Mesothelial cell of epicardium (in vitro differentiated cells): ENCODE data around the gene GALNT18. TPM values are rescaled to one million over a fixed set of nuclear protein-coding genes. Genes with fewer than 3 reads are reported as not detected.

Experiments used
- DNase-seq, 2 experiments: peaks; one replicate each; pipeline ENCODE4 v3.0.0; 2021; ENCODE audit warnings: low spot score in 2 of 2; ENCODE audit not compliant: unreplicated experiment in 2 of 2
- H3K27ac Mint-ChIP-seq: 2 replicates; pipeline ENCODE4 v1.8.0; 2021; ENCODE audit warnings: mixed read lengths
- H3K27me3 Mint-ChIP-seq: 2 replicates; pipeline ENCODE4 v1.8.0; 2021; ENCODE audit warnings: low read depth, mixed read lengths
- H3K36me3 Mint-ChIP-seq: 2 replicates; pipeline ENCODE4 v1.8.0; 2021; ENCODE audit warnings: mixed read lengths
- H3K4me1 Mint-ChIP-seq: 2 replicates; pipeline ENCODE4 v1.8.0; 2021; ENCODE audit warnings: mixed read lengths
- H3K4me3 Mint-ChIP-seq: 2 replicates; pipeline ENCODE4 v1.8.0; 2021; ENCODE audit warnings: mild to moderate bottlenecking, moderate library complexity, mixed read lengths
- H3K9me3 Mint-ChIP-seq: 2 replicates; pipeline ENCODE4 v1.8.0; 2021; ENCODE audit warnings: mixed read lengths
- total RNA-seq: library from RNA; stranded (reverse); gene quantifications from 3 replicates; pipeline ENCODE4 v1.2.1, GENCODE V29; 2021
- TF ChIP-seq, protein P1 (sequence below): fragments of 200-600 bp; sonication (generic); IDR thresholded peaks from one replicate; pipeline ENCODE4 v1.5.0; 2021; ENCODE audit warnings: antibody characterized with exemption; ENCODE audit not compliant: unreplicated experiment

Gene GALNT18
- total RNA-seq, 1 donor from 2014 or later: 4.2 TPM

- Mint-ChIP-seq H3K36me3 (no peaks in the 10 kb centered on the region), H3K4me3 (no peak overlapping the region), H3K9me3 (no peaks in the 10 kb centered on the region), H3K4me1 (peaks cover 46% of the 10 kb centered on the region), H3K27me3 (peaks cover 12% of the 10 kb centered on the region), H3K27ac (no peak overlapping the region)
- no peak for DNase-seq
- TF ChIP-seq, protein P1, sequence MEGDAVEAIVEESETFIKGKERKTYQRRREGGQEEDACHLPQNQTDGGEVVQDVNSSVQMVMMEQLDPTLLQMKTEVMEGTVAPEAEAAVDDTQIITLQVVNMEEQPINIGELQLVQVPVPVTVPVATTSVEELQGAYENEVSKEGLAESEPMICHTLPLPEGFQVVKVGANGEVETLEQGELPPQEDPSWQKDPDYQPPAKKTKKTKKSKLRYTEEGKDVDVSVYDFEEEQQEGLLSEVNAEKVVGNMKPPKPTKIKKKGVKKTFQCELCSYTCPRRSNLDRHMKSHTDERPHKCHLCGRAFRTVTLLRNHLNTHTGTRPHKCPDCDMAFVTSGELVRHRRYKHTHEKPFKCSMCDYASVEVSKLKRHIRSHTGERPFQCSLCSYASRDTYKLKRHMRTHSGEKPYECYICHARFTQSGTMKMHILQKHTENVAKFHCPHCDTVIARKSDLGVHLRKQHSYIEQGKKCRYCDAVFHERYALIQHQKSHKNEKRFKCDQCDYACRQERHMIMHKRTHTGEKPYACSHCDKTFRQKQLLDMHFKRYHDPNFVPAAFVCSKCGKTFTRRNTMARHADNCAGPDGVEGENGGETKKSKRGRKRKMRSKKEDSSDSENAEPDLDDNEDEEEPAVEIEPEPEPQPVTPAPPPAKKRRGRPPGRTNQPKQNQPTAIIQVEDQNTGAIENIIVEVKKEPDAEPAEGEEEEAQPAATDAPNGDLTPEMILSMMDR: no peak
Observed at GRCh38 chr11:11445441-11446185, 176.2 kb downstream of the GALNT18 start.

DNA sequence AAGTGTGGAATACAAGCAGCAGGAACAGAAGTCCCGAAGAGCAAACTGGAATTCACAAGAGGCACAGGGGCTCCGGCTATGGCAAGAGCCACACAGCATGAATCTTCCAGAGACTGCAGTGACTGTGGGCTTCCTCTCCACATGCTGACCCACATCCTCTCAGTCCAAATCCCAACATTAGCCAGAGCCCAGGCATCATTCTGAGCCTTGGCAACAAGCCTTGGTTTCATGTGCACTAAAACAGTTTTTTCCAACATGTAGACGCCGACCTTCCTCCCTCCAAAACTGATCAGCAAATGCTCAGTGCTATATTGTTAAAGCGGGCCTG lies 177.0 kb downstream of the GALNT18 start:
- Mint-ChIP-seq H3K27ac (peak overlapping the region; percentile 71), H3K4me1 (peaks cover 46% of the 10 kb centered on the region), H3K27me3 (peaks cover 15% of the 10 kb centered on the region), H3K36me3 (no peaks in the 10 kb centered on the region), H3K9me3 (no peaks in the 10 kb centered on the region), H3K4me3 (no peak overlapping the region)
- no peak for DNase-seq
- TF ChIP-seq, protein P1: no peak

DNA sequence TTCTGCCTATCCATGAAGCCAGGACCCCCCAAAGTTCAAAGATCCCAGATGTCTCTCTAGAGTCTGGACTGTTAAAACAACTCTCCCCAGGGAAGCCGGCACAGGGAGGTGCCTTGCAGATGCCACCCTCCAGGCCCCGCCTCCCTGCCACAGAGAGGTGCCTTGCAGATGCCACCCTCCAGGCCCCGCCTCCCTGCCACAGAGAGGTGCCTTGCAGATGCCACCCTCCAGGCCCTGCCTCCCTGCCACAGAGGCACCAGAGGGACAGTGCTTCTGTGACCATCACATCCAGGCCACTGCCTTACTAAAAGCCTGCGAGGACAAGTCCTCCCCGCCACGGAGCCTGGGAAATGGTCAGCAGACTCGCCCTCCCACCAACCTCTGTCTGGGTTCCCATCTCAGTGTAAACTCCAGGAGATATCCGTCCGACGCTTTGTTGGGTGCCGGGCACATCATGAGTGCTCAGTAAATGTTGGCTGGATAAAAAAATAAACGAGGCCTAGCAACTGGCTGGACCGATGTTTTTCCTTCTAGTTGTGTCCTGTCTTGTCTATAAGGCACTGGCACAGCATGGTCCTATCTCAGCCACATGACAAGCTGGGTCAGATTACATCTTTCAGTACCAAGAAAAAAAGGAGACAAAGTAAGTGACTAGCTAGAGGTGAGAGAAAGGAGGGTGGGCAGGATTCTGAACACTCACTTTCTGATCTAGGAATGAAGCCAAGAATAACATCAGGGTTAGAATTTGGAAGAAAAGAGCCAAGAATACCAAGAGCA lies 177.6 kb downstream of the GALNT18 start:
- no peaks in the 10 kb centered on the region for H3K9me3 Mint-ChIP-seq
- peak overlapping the region; percentile 71 for H3K27ac Mint-ChIP-seq
- H3K27me3 Mint-ChIP-seq: peaks cover 18% of the 10 kb centered on the region
- DNase-seq: no peak
- TF ChIP-seq, protein P1: no peak
- H3K36me3 Mint-ChIP-seq: no peaks in the 10 kb centered on the region
- peaks cover 46% of the 10 kb centered on the region for H3K4me1 Mint-ChIP-seq
- no peak overlapping the region for H3K4me3 Mint-ChIP-seq

GRCh38 chr11:11442791-11443190 lies 179.0 kb downstream of the GALNT18 start:
- TF ChIP-seq, protein P1: no peak
- no peak overlapping the region for H3K4me3 Mint-ChIP-seq
- peaks cover 17% of the 10 kb centered on the region for H3K27me3 Mint-ChIP-seq
- no peak overlapping the region for H3K27ac Mint-ChIP-seq
- peaks cover 41% of the 10 kb centered on the region for H3K4me1 Mint-ChIP-seq
- H3K36me3 Mint-ChIP-seq: no peaks in the 10 kb centered on the region
- DNase-seq: no peak
- no peaks in the 10 kb centered on the region for H3K9me3 Mint-ChIP-seq

GRCh38 chr11:11441516-11441915 lies 180.3 kb downstream of the GALNT18 start:
- no peak for DNase-seq
- no peaks in the 10 kb centered on the region for H3K9me3 Mint-ChIP-seq
- no peak overlapping the region for H3K27ac Mint-ChIP-seq
- H3K27me3 Mint-ChIP-seq: peaks cover 17% of the 10 kb centered on the region
- TF ChIP-seq, protein P1: no peak
- H3K4me1 Mint-ChIP-seq: peaks cover 39% of the 10 kb centered on the region
- no peaks in the 10 kb centered on the region for H3K36me3 Mint-ChIP-seq
- no peak overlapping the region for H3K4me3 Mint-ChIP-seq
